Smooth muscle cell of the brain vasculature (primary cell): ENCODE measurements around the gene E2F2.

Experiments used
- DNase-seq: peaks from one replicate; pipeline ENCODE4 v3.0.0-alpha.2; 2012; ENCODE audit warnings: low read depth, low spot score

E2F2 gene

GRCh38 chr1:23530747-23531561, at the start of gene E2F2:
Gene E2F2, minus strand, starts transcription at chr1:23531233. Its CDS starts 440 bp downstream, at chr1:23530793.
- peak; percentile 64 for DNase-seq

GRCh38 chr1:23578997-23579363, 47.9 kb upstream of the E2F2 start:
- no peak for DNase-seq

DNA sequence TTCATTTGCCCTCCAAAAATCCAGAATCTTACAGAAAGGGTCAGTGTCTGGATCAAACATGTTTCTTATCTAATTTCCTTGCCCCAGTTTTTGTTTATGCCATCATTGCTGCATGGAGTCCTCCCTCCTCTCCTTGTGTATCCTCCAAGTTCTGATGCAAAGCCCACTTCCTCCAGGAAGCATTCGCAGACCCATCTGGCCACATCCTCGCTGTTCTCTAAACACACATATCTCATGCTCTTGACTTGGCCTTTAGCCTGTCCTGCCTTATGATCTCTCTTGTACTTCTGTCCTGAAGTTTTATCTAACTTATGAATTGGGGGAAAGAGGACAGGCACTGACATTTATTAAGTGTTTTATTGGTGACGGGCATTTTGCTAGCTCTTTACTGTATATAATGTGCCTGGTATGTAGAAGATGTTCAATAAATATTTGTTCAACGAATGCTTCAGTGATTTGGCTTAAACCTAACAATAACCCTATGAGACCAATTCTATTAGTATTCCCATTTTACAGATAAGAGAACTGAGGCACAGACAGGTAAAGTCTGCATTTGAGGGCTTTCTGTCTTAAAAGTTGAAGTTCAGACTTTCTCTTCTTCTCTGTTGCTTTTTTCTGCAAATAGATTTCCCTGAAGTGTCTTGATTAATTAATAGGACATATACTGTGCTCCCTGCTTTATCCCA, 47.4 kb upstream of the E2F2 start:
- no peak for DNase-seq

- no peak for DNase-seq
Measured at GRCh38 chr1:23577056-23578004, 46.3 kb upstream of the E2F2 start.

GRCh38 chr1:23576338-23577055, 45.5 kb upstream of the E2F2 start:
- DNase-seq, result no peak

DNA sequence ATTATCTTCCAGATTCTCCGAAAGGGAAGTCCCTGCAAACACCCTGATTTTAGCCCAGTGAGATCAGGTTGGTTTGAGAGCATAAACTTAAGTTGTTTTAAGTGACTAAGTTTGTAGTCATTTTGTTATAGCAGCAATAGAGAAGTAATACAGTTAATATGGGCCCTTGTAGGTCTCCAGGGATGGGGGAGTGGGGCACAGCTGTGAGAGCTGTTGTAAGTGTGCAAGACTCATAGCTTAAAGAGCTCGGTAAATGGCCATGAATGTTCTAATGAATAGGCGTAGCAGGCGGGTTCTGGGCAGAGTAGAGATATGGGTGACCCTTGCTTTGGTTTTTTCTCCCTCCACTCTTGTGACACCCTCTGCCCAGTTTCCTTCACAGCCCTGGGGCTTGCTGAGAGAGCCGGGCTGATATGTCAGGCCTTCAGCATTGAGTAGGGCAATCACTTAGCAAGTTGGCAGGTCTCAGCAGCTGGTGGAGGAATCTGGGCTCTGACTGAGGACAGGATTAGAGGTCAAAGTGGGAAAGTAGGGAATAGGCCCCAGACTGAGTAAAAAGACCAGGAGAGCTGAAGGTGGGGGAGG, 44.3 kb upstream of the E2F2 start:
- no peak for DNase-seq

- no peak for DNase-seq
Measured at GRCh38 chr1:23574265-23574754, 43.3 kb upstream of the E2F2 start.

DNA sequence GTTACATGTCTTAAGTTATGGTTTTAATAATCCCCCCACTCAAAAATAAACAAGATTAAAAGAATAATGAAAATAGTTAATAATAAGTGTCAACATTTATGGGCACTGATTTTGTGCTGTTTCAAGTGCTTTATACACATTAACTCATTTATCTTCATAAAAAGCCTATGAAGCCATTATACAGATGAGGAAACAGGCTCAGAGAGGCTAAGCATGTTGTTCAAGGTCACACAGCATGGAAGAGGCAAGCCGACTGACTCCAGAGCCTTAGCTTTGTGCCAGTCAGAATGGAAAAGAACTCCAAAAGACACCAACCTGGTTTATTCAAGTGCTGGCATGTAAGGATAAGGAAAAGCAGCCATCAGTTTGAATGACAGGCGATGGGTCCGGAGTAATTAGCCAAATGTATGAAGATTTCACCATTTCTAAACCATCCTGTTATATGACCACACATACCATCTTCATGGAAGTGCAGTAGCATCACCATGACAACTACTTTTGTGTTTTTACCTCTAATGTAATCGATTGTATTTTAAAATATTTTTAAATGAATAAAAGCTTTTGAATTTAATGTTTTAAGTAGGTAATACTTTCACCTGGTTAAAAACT, 42.6 kb upstream of the E2F2 start:
- no peak for DNase-seq

DNA sequence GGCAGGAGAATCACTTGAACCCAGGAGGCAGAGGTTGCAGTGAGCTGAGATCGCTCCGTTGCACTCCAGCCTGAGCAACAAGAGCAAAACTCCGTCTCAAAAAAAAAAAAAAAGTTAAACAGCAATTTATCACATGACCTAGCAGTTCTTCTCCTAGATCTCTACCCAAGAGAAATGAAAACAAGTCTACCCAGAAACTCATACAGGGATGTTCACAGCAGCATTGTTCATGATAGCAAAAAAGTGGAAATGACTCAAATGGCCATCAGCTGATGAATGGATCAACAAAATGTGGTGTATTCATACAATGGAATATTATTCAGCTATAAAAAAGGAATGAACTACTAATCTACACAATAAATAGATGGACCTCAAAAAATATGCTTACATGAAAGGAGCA, 40.4 kb upstream of the E2F2 start:
- no peak for DNase-seq

GRCh38 chr1:23570001-23570691, 39.1 kb upstream of the E2F2 start:
- no peak for DNase-seq

- DNase-seq, result no peak
Measured at GRCh38 chr1:23568608-23569383, 37.8 kb upstream of the E2F2 start.

- no peak for DNase-seq
Measured at GRCh38 chr1:23567996-23568607, 37.1 kb upstream of the E2F2 start.

GRCh38 chr1:23567629-23567995, 36.6 kb upstream of the E2F2 start:
- no peak for DNase-seq

DNA sequence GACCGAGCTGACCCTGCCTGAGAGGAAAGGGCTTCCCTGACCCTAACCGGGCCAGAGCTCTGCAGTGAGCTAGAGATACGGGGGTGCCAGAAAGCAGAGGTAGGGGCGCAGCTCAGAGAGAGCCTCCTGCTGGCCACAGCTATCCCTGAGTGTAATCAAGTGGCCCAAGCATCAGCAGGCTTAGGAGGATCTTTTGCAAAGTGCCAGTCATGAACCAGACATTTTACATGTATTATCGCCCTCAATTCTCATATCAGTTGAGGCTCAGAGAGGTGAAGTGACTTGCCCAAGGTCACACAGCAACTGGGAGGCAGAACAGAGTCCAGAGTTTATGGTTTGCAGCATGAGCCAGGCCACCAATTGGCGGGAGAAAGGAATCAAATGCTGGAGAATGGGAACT, 35.3 kb upstream of the E2F2 start:
- no peak for DNase-seq

DNA sequence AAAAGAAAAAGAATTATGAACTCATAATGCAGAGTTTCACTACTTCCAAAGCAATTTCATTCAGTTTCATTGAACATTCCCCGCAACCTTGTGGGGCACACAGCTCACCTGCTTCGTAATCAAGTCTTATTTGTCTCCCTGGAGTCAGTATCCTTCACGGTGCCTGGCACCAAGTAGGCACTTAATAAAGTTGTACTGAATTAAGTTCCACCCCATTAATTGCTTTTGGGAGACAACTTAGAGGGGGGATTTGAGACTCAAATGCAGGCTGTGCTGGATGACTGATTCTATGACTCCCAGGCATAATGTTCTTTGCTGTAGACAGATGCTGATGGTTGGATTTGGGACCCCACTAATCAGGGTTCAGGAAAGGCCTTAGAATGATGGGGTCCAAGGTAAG, 34.7 kb upstream of the E2F2 start:
- no peak for DNase-seq

GRCh38 chr1:23564529-23565122, 33.6 kb upstream of the E2F2 start:
- no peak for DNase-seq

DNA sequence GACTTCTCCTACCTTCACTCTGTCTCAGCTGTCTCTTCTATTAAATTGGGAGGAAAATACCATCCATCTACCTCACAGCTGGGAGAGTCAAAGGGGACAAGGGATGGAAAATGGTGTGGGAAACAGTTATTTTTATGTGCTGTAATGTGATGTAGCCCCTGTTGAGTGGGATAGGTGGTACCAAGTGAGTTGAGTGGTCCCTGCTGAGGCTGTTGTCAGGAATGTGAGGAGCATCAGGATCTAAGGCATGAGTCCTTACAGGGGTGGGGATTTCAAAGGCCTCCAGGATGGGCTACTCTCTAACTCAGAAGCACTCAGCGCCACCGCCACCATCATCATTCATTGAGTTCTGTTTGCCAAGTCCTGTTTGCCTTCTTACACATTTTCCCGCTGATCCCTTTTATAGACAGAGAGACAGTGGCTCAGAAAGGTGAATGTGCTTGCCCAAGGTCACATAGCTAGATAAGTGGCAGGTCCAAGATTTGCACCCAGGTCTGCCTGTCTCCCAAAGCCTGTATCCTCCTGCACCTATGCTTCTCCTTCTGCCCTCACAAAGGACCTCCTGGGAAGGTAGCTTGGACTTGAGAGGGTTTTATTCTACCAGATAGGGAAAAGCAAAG, 32.8 kb upstream of the E2F2 start:
- DNase-seq, result no peak

DNA sequence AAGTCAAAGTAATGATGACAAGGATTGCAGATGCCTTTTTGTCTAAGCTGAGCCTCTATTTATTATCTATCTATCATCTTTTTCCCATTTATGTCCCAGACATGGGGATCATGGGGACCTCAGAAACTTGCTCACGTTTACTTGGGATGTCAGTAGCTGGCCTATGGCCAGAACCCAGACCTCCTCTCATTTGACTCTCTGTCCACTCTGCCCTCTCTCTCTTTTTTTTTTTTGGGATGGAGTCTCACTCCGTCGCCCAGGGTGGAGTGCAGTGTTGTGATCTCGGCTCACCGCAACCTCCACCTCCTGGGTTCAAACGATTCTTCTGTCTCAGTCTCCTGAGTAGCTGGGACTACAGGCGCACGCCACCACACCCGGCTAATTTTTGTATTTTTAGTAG, 32.0 kb upstream of the E2F2 start:
- DNase-seq, result no peak
